SK-N-MC (cell line): Measurements from ENCODE around the gene MEI4.

Experiments used
- DNase-seq: peaks from one replicate; pipeline ENCODE4 v3.0.0-alpha.2; 2011; ENCODE audit warnings: low read depth, low spot score
- H3K27ac ChIP-seq: fragments of 200-600 bp; sonication (generic); 2 replicates; pipeline ENCODE4 v1.5.1; 2016; ENCODE audit warnings: mixed run types
- H3K36me3 ChIP-seq: fragments of 200-600 bp; sonication (generic); 2 replicates; pipeline ENCODE4 v1.6.1; 2017; ENCODE audit warnings: antibody characterized with exemption, low read length, mixed read lengths; ENCODE audit not compliant: insufficient read depth
- H3K4me3 ChIP-seq: fragments of 200-600 bp; sonication (generic); 2 replicates; pipeline ENCODE4 v1.5.1; 2016
- H3K9ac ChIP-seq: fragments of 200-600 bp; sonication (generic); 2 replicates; pipeline ENCODE4 v1.8.0; 2017; ENCODE audit warnings: mixed run types, mixed read lengths; ENCODE audit not compliant: insufficient read length
- H3K9me3 ChIP-seq: fragments of 200-600 bp; sonication (generic); 2 replicates; pipeline ENCODE4 v1.6.1; 2017; ENCODE audit warnings: low read depth, mild to moderate bottlenecking, antibody characterized with exemption, low read length, moderate library complexity, mixed read lengths
- EZH2 ChIP-seq: fragments of 200-600 bp; sonication (generic); IDR thresholded peaks from one replicate; pipeline ENCODE4 v1.6.1; 2017; ENCODE audit warnings: antibody characterized with exemption
- FOXP2 ChIP-seq: optimal IDR thresholded peaks from 2 replicates; pipeline ENCODE3; 2011; ENCODE audit warnings: mild to moderate bottlenecking, moderate library complexity; ENCODE audit not compliant: insufficient read depth; ENCODE audit errors: extremely low read length, control extremely low read depth
- POLR2AphosphoS5 ChIP-seq: IDR thresholded peaks from 2 replicates; pipeline ENCODE4 v1.6.1; 2012; ENCODE audit warnings: mild to moderate bottlenecking, low read depth, low read length, borderline replicate concordance

MEI4 gene

GRCh38 chr6:77910826-77911225, 258.0 kb downstream of the MEI4 start:
- DNase-seq, result no peak
- no peak for TF ChIP-seq EZH2
- H3K27ac ChIP-seq, result no peak overlapping the region
- no peak overlapping the region for H3K4me3 ChIP-seq
- no peak overlapping the region for H3K9ac ChIP-seq
- H3K36me3 ChIP-seq, result no peaks in the 10 kb centered on the region
- H3K9me3 ChIP-seq, result no peaks in the 10 kb centered on the region

DNA sequence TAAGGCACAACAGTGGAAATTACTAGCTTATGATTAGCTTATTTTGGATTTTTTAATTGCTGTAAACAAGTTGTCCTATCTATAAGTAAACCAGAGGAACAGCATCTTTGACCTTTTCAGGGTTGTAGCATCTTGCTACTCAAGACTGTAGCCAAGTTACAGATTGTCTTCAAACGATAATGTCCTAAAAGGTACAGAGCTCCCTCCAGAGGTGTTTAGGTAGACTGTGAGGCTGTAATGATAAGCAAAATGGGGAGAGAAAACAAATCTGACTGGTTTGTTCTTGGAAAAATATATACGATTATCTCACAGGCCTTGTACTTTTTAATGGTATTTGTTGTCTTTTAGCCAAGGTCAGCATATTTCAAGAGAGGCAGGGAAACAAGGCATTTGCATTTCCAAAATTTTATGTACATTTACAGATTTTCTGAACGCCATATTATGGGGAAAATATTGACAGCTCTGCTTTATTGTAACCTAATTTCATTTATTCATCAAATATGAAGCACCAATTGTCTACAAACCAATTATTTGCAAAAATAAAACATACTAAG, 273.4 kb downstream of the MEI4 start:
- no peaks in the 10 kb centered on the region for H3K9me3 ChIP-seq
- no peak overlapping the region for H3K4me3 ChIP-seq
- no peaks in the 10 kb centered on the region for H3K36me3 ChIP-seq
- DNase-seq, result no peak
- H3K9ac ChIP-seq, result no peak overlapping the region
- H3K27ac ChIP-seq, result no peak overlapping the region
- TF ChIP-seq POLR2AphosphoS5 (no peak), FOXP2 (no peak), EZH2 (no peak)

- TF ChIP-seq POLR2AphosphoS5 (no peak), FOXP2 (no peak), EZH2 (no peak)
- no peak overlapping the region for H3K27ac ChIP-seq
- H3K9me3 ChIP-seq, result no peaks in the 10 kb centered on the region
- no peak overlapping the region for H3K9ac ChIP-seq
- no peak overlapping the region for H3K4me3 ChIP-seq
- no peak for DNase-seq
- H3K36me3 ChIP-seq, result no peaks in the 10 kb centered on the region
Measured at GRCh38 chr6:77930382-77930781, 277.5 kb downstream of the MEI4 start.

GRCh38 chr6:77930952-77931351, 278.1 kb downstream of the MEI4 start:
- TF ChIP-seq FOXP2, result no peak
- TF ChIP-seq EZH2, result no peak
- no peak for TF ChIP-seq POLR2AphosphoS5
- DNase-seq, result no peak

DNA sequence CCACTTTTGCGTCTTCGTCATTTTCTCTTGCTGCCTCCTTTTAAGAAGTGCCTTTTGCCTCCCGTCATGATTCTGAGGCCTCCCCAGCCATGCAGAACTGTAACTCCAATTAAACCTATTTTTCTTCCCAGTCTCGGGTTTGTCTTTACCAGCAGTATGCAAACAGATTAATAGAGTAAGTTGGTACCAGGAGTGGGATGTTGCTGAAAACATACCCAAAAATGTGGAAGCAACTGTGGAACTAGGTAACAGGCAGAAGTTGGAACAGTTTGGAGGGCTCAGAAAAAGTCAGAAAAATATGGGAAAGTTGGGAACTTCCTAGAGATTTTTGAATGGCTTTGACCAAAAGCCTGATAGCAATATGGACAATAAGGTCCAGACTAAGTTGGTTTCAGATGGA, 309.2 kb downstream of the MEI4 start:
- Histone ChIP-seq H3K27ac (no peak overlapping the region), H3K4me3 (no peak overlapping the region), H3K36me3 (no peaks in the 10 kb centered on the region), H3K9me3 (no peaks in the 10 kb centered on the region), H3K9ac (no peak overlapping the region)
- DNase-seq, result no peak
- no peak for TF ChIP-seq POLR2AphosphoS5
- TF ChIP-seq FOXP2, result no peak
- TF ChIP-seq EZH2, result no peak

More at GRCh38 chr6:77930952-77931351, 278.1 kb downstream of the MEI4 start:
- no peak overlapping the region for H3K4me3 ChIP-seq
- no peak overlapping the region for H3K27ac ChIP-seq
- H3K36me3 ChIP-seq, result no peaks in the 10 kb centered on the region
- no peak overlapping the region for H3K9ac ChIP-seq
- no peaks in the 10 kb centered on the region for H3K9me3 ChIP-seq

DNA sequence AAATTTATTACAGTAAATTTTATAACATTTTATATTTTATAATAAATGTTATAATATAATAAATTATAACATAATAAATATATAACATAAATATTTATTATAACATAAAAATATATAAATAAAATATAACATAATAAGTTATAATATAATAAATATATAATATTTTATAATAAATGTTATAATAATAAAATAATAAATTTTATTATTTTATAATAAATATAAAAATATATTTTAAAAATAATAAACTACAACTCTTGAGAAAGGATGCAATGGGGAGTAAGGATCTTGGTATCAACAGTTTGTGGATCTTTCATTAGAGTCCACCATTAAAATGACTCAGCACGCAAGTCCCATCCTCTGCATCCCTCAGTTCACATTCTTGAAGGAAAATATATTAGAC, 312.6 kb downstream of the MEI4 start:
- Histone ChIP-seq H3K9ac (no peak overlapping the region), H3K27ac (no peak overlapping the region), H3K4me3 (no peak overlapping the region), H3K36me3 (no peaks in the 10 kb centered on the region), H3K9me3 (no peaks in the 10 kb centered on the region)
- TF ChIP-seq FOXP2 (no peak), EZH2 (no peak), POLR2AphosphoS5 (no peak)
- DNase-seq, result no peak

DNA sequence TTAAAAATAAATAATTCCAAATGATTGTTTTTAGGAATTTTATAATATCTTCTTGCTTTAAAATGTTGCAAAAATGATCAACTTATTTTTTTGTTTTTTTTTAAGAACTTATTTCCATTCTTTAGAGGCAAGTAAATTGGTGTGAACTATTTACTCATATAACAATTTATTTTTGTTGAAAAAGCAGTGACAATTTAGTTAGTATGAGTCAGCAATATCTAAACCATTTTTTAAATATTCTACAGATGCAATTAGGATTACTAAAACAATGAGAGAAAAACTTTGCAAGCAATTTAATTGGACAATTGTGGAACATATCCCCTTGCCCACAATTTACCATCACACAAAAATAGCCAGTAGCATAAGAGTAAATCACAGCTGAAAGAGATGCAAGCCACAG, 319.5 kb downstream of the MEI4 start:
- Histone ChIP-seq H3K36me3 (no peaks in the 10 kb centered on the region), H3K9ac (no peak overlapping the region), H3K9me3 (no peaks in the 10 kb centered on the region), H3K4me3 (no peak overlapping the region), H3K27ac (no peak overlapping the region)
- no peak for DNase-seq
- TF ChIP-seq EZH2 (no peak), FOXP2 (no peak), POLR2AphosphoS5 (no peak)
